Hematopoietic multipotent progenitor cell treated with erythropoietin and hydrocortisone succinate and interleukin-3 and kit ligand, for 8 days (in vitro differentiated cells): ENCODE results near the gene PSMD7.

ENCODE experiments used
- DNase-seq: peaks from one replicate; pipeline ENCODE4 v3.0.0-alpha.2; 2015

Gene PSMD7

DNA sequence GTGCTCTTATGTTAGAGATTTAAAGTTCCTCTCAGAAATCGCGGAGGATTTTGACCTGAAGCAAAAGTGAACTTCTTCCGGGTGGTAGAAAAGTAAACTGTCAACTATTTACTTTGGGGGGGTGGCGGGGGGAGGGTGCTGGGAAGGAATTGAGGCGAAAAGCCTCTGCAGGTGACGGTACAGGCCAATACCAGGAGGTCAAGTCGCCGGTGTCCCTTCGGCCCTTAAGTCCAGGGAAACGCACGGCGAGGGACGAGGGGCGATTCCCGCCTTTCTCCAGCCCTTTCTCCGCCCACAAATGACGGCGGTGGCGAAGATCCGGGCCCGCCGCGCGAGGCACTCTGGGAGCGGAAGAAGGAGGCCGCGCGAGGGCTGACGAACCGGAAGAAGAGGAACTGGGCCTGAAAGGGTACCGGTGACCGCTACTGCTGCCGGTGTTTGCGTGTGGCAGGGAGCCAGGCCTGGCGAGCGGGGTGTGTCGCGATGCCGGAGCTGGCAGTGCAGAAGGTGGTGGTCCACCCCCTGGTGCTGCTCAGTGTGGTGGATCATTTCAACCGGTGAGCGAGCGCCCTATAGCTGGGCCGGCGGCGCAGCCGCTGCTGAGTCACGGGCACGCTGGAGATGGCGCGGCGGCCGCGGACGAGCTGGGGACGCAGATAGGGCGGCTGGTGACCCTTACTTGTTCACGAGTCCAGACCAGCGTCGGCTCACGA is at the start of gene PSMD7:
Gene PSMD7, plus strand, starts transcription at position 383 of the 713 bp plus-strand sequence. Its CDS starts 101 bp downstream, at position 484.
- peak; percentile 92 for DNase-seq

DNA sequence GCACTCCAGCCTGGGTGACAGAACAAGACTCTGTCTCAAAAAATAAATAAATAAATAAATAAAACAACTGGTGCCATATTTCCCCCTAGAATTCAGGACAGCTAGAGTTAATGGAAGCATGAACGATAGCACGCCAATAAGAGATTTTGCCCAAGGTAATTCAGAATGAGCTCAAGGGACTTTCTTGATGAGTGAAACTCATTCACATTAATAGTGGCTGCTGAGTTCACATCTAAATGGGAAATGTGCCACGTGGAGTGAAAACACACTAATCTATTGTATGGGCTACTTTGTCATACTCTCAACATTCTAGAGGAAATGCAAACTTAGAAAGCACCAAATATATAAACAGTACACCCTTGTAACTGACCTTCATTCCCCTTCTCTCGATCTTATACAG is 47.4 kb upstream of the PSMD7 start:
- DNase-seq = no peak

DNA sequence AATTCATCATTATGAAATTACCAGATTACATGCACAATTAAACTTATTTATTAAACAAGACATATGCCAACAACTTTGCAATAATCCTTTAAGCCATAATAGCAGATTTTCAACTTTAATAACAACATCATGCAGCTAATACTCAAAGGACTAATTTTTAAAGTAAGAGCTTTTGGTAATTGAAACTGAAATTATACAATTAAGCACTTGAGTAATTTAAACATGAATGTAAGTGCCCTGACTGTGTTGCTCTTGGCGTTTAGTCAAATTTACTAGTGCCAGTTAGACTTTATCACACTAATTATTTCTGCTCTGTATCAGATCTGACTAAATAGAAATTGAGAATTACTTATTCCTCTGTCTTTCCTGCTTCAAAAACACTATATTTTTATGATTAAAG is 46.8 kb upstream of the PSMD7 start:
- no peak for DNase-seq

DNA sequence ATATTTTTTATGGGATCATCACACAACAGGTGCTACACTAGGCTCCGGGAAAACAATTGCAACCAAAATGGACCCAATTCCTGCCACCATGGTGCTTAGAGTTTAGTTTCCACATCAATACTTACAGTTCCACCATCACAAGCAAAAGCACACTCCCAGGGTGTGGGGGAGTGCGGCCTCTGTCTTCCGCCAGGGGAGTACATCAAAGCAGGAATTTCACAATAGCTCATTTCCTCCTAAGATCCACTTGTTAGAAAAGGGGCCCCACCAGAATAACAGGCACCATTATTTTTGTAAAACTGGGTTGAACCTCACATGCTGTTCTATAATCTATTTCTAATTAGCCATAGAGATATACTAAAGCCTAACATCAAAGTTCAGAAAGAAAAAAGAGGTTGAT is 44.3 kb upstream of the PSMD7 start:
- no peak for DNase-seq

DNA sequence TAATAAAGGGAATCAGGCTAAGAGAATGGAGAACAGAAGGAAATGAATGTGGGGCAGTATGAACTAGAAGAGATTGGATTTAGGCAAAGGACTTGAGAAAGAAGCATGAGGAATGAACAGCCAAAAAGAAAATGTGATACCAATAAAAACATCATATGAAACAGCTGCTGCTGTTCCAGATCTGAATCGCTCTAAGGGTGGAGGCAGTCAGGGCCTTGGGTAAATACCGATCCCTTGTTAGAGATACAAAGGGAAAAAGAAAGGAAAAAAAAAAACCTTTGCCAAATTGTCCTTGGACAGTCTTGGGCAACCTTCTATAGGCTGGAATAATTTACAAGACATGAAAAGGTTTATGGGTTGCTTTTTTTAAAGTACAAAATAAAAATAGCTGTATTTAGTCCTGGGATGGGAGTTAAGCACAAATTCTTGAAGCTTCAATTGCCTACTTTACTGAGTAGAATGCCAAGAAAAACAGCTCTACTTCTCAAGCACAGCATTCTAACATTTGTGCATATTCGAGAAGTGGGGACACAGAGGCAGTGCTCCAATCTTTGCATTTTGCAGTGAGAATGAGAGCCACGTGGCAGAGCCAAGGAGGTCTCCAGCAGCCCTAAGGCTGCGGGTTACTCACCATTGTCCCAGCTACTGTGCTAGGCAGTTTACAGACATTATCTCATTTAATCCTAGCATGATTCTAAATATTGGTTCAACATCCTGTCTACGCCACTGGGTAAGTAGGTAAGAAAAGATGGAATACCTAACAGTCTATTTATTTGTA is 43.3 kb upstream of the PSMD7 start:
- no peak for DNase-seq

DNA sequence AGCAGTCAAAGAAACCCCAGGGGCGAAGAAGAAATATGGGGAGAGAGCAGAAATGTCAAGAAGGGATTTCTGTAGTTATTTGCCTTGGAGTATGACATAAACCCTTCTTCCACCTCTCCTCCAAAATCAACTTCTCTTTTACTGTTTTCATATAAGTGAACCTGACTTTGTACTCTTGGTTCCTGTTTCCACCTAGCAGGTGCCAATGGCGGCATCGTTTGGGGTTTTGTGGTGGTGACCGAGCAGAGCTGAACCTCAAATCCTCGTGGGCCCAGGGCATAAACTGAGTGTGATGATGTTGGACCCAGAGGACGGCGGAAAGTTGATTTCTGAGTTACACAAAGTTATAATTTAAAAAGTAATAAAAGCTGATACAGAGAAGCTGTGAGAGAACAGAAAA is 39.6 kb upstream of the PSMD7 start:
- DNase-seq = no peak

DNA sequence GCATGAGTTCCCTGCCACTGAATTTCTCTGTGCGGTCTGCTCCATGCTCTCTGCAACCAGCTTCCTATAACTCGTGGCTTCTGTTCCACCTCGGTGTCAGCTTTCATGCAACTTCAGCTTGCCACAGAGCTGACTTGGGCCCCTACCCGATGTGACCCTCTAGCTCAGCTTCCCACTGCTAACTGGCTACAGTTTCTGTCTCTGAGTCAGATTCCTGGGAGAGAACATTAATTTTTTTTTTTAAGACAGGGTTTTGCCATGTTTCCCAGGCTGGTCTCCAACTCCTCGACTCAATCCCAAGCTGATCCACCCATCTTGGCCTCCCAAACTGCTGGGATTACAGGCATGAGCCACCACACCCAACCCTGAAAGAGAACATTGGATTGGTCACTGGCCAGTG is 35.5 kb upstream of the PSMD7 start:
- DNase-seq = no peak

DNA sequence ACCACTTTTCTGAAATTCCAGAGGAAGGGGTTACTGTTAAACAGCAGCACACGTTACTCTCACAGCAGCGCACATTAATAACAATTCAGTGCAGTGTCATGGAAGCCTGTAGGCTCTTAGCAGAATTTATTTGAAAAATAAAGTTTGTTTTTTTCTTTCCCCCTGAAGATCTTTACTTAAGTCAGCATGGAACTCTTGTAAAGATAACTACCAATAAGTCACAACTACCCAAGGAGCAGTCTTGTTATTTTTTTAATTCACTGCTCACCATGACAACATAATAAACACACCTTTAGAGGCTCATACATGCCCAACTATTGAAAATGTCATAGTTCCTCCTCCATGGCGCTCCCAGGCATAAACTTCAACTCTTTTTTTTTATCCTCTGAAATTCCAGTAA is 31.8 kb upstream of the PSMD7 start:
- DNase-seq = no peak

DNA sequence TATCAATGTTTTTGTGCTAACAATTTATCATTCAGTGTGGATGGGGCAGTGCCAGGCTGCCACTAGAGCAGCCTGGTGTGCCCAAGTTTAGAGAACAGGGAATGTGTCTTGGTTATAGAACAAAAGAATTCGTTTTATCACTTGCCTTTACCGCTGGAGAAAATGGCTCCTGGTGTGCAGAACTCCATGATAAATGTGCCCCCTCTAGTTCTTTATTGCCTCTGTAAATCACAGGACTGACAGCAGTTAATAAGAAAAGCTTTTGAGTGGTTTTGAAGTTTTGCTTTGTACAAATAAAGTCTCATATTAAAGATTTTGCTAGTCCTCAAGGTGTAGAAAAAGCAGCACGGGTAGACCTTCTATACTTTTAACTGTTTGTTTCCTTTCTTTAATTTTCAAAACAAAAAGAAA is 28.2 kb upstream of the PSMD7 start:
- no peak for DNase-seq

DNA sequence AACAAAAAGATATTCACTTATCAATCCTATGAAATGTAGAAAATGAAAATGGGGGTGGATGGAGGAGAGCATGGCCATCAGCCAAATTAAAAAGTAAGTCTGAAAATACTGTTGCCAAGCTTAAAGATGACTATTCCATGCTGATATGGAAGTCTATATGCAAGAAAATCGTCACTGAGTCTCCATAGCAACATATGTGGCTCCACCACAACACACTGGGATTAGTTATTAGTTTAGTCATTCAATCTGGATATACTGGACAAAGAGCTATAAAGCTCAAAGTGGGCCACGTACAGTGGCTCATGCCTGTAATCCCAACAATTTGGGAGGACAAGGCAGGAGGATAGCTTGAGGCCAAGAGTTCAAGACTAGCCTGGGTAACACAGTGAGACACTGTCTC is 24.7 kb upstream of the PSMD7 start:
- DNase-seq = no peak

DNA sequence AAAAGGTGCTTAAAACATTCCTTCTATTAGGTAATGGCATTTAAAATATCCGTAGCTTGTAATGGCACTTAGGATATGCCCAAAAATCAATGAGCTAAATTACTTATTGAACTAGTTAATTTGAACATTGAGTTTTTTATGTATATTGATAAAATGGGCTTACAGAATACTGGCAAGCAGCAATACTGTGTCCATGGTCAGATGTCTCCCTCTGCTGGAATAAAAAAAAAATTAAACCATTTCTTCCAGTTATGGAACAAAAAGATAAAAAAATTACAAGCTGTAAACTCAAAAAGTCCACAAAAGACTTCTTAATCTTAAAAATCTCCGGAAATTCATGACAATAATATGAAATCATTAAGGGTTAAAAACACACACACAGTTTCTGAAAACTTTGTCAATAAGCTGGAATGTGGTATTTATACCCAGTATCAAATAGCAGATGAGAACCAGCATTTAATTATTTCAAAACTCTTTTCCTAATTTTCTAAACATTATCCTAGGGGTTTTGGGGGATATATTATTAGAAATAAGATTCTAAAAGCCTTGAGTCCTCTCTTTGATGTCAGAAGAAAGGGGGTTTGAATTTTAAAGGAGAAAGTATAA is 21.5 kb upstream of the PSMD7 start:
- DNase-seq = peak; percentile 52

DNA sequence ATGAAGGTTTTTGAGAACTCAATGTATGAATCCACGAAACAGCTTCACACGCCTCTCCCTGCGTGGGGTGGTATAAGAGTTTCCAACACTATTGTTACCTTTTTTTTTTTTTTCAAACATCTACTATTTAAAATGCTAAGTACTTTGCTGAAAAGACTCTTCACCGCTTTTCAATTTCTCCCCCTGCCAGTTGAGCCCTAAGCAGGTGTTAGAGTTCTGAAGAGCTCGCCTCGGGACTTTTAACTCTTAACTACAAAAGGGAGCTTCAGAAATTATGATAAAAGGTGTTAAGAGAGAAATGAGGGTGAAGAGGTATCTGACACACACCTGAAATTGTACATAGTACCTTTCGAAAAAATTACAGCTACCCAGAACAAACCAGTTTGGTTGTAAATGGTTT is 20.9 kb upstream of the PSMD7 start:
- no peak for DNase-seq

DNA sequence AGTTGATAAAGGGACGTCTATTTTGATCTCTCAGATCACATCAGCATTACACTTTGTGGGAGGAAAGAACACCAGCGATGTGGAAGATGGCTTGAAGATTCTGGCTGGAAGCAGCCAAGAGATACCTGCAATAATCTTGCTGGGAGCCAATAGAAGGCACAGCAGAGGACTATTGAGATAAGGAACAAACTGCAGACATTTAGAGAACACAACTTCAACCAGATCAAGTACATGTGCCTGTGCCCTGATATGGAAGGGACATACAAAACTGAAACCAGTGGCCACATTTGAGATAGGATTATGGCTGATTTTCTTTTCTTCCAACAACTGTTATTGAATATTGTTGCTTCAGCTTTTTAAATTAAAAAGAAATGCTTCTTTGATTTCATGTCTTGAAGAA is 18.6 kb upstream of the PSMD7 start:
- peak; percentile 56 for DNase-seq

DNA sequence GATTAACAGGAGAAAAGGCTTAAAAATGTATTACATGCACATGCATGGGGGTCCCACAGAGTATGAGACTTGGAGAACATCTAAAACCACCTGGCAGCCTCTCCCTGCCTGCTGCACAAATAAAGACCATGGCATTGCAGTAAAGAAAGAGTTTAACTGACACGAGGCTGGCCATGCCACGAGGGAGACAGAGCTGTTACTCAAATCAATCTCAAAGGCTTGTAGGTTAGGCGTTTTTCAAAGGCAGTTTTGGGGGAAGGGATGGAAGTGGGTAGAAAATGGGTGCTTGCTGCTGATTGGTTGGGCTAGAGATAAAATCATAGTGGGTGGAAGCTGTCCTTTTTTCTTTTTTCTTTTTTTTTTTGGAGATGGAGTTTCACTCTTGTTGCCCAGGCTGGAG is 17.3 kb upstream of the PSMD7 start:
- DNase-seq = no peak

DNA sequence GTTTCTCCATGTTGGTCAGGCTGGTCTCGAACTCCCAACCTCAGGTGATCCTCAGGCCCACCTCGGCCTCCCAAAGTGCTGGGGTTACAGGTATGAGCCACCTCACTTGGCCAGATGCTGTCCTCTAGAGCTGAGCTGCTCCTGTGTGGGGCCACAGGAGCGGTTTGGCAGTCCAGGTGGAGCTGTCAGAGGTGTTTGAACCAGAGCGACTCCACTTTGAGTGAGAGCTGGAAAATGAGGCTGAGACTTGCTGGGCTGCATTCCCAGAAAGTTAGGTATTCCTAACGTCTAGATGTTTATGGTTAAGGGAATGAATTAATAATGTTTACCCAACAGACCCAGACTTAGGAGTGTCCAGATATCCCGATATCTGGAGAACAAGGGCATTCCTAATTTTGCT is 16.8 kb upstream of the PSMD7 start:
- DNase-seq = no peak

DNA sequence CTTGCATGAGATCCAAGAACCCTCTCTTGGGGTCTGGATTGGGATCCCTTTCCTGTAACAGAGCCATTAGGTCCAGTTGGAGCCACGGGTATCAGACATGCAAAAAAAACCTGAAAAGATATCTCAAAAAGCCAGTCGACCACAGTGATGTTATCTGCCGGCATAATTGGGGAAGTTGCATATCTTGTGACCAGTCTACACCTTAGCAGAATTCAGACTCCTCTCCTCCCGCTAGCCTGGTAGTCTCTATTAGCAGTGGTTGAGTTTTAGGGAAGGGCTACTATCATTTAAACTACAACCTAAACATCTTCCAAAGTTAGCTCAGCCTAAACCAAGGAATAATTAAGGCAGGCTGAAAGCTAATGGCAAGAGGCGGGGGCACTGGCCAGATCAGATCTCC is 16.2 kb upstream of the PSMD7 start:
- DNase-seq = peak; percentile 42

DNA sequence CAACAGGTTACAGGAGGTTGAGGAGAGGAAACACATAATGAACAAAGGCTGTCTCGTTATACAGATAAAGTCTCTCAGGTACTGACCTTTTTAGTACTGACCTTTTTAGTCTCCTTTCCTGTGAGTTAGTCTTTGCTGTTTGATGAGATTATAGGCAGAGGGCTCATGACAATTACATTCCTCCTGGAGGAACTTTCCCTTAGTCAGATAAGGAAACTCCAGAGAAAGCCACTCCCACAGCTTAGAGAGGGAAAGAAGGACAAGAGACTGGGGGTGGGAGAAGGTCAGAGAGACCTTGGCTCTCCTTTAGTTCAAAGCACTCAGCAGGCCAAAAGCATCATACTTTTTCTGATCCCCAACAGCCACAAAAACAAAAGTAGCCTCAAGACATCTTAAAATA is 15.3 kb upstream of the PSMD7 start:
- no peak for DNase-seq

DNA sequence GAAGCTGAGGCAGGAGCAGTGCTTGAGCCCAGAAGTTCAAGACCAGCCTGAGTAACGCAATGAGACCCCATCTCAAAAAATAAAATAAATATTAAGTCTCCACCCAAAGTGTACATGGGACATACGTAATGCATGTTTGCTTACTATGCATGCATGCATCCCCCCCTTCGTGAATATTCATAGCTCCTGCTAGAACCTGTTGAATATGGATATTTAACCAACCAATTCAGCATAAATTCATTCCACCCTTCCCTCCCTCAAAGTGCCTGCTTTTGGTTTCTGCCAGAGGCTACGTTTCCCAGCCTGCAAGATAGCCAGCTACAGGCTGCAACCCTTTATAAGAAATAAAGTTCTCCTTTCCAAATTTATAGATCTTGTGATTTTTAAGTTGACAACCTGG is 12.9 kb upstream of the PSMD7 start:
- no peak for DNase-seq

DNA sequence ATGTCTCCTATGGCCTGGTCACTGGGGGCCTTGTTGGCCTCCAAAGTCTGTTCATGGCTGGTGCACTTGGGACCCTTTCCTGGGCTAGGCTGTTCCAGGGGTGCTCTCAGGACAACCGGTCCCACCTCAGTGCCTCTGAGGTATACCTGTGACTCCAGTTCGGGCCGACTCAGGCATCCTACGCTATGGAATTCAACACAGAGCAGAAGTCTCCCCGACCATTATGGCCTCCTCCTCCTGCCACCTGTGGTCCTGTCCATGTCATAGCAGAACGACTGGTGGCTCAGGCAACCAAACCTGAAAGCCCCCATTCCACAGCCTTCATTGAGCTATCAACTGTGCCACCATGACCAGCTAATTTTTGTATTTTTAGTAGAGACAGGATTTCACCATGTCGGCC is 8.5 kb upstream of the PSMD7 start:
- DNase-seq = no peak

DNA sequence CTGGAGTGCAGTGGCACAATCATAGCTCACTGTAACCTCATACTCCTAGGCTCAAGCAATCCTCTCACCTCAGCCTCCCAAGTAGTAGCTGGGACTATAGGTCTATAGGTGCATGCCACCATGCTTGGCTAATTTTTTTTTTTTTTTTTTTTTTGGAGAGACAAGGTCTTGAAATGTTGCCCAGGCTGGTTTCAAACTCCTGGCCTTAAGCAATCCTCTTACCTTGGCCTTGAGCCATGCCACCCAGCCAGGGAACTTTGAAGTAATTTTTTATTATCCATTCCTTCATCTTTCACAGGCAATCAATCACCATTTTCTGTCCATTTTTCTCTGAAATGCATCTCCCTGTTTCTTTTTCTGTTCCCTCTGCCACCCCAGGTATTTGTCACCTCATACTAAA is 6.3 kb upstream of the PSMD7 start:
- DNase-seq = no peak

DNA sequence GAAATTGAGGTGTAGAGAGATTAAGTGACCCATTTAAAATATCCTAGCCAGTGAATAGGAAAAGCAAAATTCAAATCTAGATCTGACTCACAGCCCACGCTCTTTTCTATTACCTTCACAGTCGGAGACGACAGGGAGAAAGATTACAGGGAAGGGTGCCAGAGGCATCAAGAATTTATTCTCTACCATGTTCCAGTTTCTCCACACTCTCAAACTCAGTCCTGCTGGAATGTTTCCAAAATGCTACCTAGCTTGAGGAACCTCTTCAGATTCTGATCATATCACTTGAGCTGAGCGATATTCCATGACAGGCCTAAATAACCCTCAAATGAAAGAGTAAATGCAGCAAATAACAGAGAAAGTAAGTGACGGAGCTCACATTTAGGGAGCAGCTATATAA is 5.4 kb upstream of the PSMD7 start:
- DNase-seq = no peak

DNA sequence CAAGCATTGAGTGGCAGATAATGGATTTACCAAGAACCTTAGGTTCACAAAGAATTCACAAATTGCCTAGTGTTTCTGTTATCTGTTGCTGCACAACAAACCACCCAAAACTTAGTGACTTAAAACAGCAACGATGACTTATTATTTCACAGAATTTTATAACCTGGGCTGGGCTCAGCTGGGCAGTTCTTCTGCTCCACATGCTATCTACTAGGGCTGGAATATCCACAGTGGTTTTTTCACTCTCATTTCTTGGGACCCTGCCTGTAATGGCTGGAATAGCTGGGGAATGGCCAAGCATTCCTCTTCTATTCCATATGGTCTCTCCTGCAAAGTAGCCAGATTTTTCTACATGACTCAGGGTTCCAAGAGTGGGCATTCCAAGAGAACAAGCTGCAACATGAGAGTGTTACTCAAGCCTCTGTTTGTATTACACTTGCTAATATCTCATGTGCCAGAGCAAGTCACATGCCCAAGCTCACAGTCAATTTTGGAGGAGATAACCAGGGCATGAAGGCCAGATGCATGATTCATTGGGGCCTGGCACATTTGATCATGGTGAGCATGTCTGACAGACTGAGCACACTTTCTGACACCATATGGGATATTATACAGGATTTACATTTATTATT is 4.9 kb upstream of the PSMD7 start:
- peak; percentile 72 for DNase-seq

DNA sequence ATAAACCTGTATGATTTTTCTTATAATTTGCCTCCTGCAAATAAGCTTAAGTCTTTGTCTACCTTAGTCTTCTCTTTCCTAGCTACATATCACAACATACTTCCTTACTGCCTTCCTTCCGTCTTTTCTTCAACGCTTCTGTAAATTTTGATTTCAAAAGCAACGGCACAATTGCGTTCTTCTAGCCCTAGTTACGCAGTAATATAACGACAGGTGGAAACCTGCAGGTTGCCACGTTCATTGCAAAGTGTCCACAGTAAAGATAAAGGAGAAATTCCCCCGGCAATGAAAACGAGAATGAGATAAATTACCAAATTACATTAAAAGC is 546 bp upstream of the PSMD7 start:
- DNase-seq = no peak

DNA sequence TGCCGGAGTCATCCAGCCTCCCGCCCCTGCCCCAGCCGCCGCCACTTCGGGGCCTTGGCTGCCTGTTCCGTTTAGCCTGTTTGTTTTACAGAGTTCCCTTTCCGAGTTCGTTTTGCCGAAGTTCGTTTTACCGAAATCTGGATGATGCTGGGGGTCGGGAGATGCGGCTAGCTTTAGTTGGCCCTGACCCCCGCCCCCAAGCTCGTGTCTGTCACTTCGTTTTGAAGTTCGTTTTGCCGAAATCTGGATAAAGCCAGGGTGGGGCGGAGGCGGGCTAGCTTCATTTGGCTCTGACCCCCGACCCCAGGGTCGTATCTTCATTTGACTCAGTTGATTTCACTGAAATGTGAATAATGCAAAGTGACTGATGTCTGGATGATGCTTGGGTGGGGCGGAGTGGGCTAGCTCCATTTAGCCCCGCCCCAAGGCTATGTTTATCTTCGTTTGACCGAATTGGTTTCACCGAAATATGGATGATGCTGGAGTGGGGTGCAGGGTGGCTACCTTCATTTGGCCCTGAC is 591 bp downstream of the PSMD7 start:
- peak; percentile 71 for DNase-seq
